ENCODE results near the gene PEAR1. TPM values are rescaled to one million over a fixed set of nuclear protein-coding genes. Genes with fewer than 3 reads are reported as not detected.

Gene PEAR1
- 39.8 TPM for total RNA-seq

GRCh38 chr1:156893048-156893953 is at the start of gene PEAR1:
Gene PEAR1 (plus strand): TSS chr1:156893718. CDS start chr1:156903927, 10,209 bp downstream.
- no peak for TF ChIP-seq CTCF (IDR thresholded peaks at IDR 0.05)
- no peak for DNase-seq (ENCODE audit: low spot score in 2 of 2)
- Histone ChIP-seq H3K27ac (peak within 1 kb of the TSS; percentile 92 to 94), H3K4me3 (peak within 1 kb of the TSS; percentile 54 to 70), H3K27me3 (no peaks in the 10 kb centered on the region), H3K9me3 (no peaks in the 10 kb centered on the region), H3K36me3 (no peaks in the 10 kb centered on the region), H3K4me1 (peaks cover 6 to 20% of the 10 kb centered on the region in 2 donors)
- intact Hi-C loops (cut with DNase I): loop anchor here (2.0 to 10.0 kb wide), 3 partner anchors 28 to 198 kb away; partner anchors contain the start of genes ISG20L2, LRRC71 and METTL25B

- peaks cover 9% of the 10 kb centered on the region for H3K27me3 ChIP-seq
- H3K4me3 ChIP-seq: no peak overlapping the region
- no peaks in the 10 kb centered on the region for H3K4me1 ChIP-seq
- no peak for DNase-seq (ENCODE audit: low spot score in 2 of 2)
- H3K9me3 ChIP-seq: no peaks in the 10 kb centered on the region
- no peak overlapping the region for H3K27ac ChIP-seq
- intact Hi-C loops (cut with DNase I): no loop called here
- no peak for TF ChIP-seq CTCF (IDR thresholded peaks at IDR 0.05)
- no peaks in the 10 kb centered on the region for H3K36me3 ChIP-seq
Measured at GRCh38 chr1:156844102-156844501, 49.4 kb upstream of the PEAR1 start.

- no peak for TF ChIP-seq CTCF (IDR thresholded peaks at IDR 0.05)
- Histone ChIP-seq H3K27me3 (peaks cover 9% of the 10 kb centered on the region), H3K9me3 (no peaks in the 10 kb centered on the region), H3K4me3 (no peak overlapping the region), H3K36me3 (no peaks in the 10 kb centered on the region), H3K4me1 (no peaks in the 10 kb centered on the region), H3K27ac (no peak overlapping the region)
- intact Hi-C loops (cut with DNase I): no loop called here
- DNase-seq (ENCODE audit: low spot score in 2 of 2): no peak
Measured at GRCh38 chr1:156844638-156845037, 48.9 kb upstream of the PEAR1 start.

GRCh38 chr1:156845055-156845952 is 48.2 kb upstream of the PEAR1 start:
- H3K27me3 ChIP-seq: peaks cover 9% of the 10 kb centered on the region
- no peak for DNase-seq (ENCODE audit: low spot score in 2 of 2)
- H3K36me3 ChIP-seq: no peaks in the 10 kb centered on the region
- no peak overlapping the region for H3K27ac ChIP-seq
- H3K4me1 ChIP-seq: no peaks in the 10 kb centered on the region
- intact Hi-C loops (cut with DNase I): no loop called here
- H3K4me3 ChIP-seq: no peak overlapping the region
- TF ChIP-seq CTCF (IDR thresholded peaks at IDR 0.05): no peak
- H3K9me3 ChIP-seq: no peaks in the 10 kb centered on the region

GRCh38 chr1:156845953-156846545 is 47.5 kb upstream of the PEAR1 start:
- Histone ChIP-seq H3K4me3 (no peak overlapping the region), H3K9me3 (no peaks in the 10 kb centered on the region), H3K27me3 (peaks cover 9% of the 10 kb centered on the region), H3K36me3 (no peaks in the 10 kb centered on the region), H3K4me1 (no peaks in the 10 kb centered on the region), H3K27ac (no peak overlapping the region)
- intact Hi-C loops (cut with DNase I): no loop called here
- no peak for TF ChIP-seq CTCF (IDR thresholded peaks at IDR 0.05)
- DNase-seq (ENCODE audit: low spot score in 2 of 2): no peak

Data from ascending aorta (tissue), 2 donors.